Calu3 (cell line): Measurements from ENCODE around the gene DPP6. TPM values are rescaled to one million over a fixed set of nuclear protein-coding genes. Genes with fewer than 3 reads are reported as not detected.
"Not testable (repeated sequence)": the region's sequence is repeated elsewhere in the genome, so short reads cannot be mapped to it uniquely, and the experiment has no call there.

Experiments used
- BruUV-seq: library from RNA; stranded (reverse); fragments of 400-500 nt; replicated peaks from 2 replicates; lab custom pipeline; 2021; lab: Mats Ljungman, UMichigan
- CTCF ChIA-PET: fragments of 300-600 bp; sonication (Branson Sonifier 250); formaldehyde crosslinking; loops from one replicate; lab custom pipeline; 2022; ENCODE audit warnings: antibody characterized with exemption; lab: Charles Lee
- DNase-seq: peaks from one replicate; pipeline ENCODE4 v3.0.0; 2022
- H3K27ac Mint-ChIP-seq: one replicate; pipeline ENCODE4 v1.8.0; 2022; ENCODE audit warnings: mixed read lengths; ENCODE audit not compliant: unreplicated experiment
- H3K27me3 Mint-ChIP-seq: one replicate; pipeline ENCODE4 v1.8.0; 2022; ENCODE audit warnings: mixed read lengths; ENCODE audit not compliant: unreplicated experiment
- H3K36me3 Mint-ChIP-seq: one replicate; pipeline ENCODE4 v1.8.0; 2022; ENCODE audit warnings: mild to moderate bottlenecking, moderate library complexity, mixed read lengths; ENCODE audit not compliant: insufficient read depth, unreplicated experiment
- H3K4me1 Mint-ChIP-seq: one replicate; pipeline ENCODE4 v1.8.0; 2022; ENCODE audit warnings: mild to moderate bottlenecking, low read depth, mixed read lengths; ENCODE audit not compliant: unreplicated experiment
- H3K4me3 Mint-ChIP-seq: one replicate; pipeline ENCODE4 v1.8.0; 2022; ENCODE audit warnings: mild to moderate bottlenecking, low read depth, moderate library complexity, mixed read lengths; ENCODE audit not compliant: unreplicated experiment
- H3K9me3 Mint-ChIP-seq: one replicate; pipeline ENCODE4 v1.8.0; 2022; ENCODE audit warnings: low read depth, mixed read lengths; ENCODE audit not compliant: unreplicated experiment
- intact Hi-C: fragments of 100-400 bp; cut with micrococcal nuclease; formaldehyde crosslinking; loops from one replicate; pipeline ENCODE4 v1.10.0; 2022; ENCODE audit not compliant: unreplicated experiment
- total RNA-seq: library from RNA; stranded (reverse); gene quantifications from 2 replicates; pipeline ENCODE4 v1.2.3, GENCODE V29; 2022
- TF ChIP-seq, protein P1 (sequence below): fragments of 200-600 bp; IDR thresholded peaks from one replicate; pipeline ENCODE4 v1.8.0; 2022; ENCODE audit warnings: antibody characterized with exemption; ENCODE audit not compliant: unreplicated experiment

The DPP6 gene
- total RNA-seq, 1 experiment from 2014 or later = not detected

DNA sequence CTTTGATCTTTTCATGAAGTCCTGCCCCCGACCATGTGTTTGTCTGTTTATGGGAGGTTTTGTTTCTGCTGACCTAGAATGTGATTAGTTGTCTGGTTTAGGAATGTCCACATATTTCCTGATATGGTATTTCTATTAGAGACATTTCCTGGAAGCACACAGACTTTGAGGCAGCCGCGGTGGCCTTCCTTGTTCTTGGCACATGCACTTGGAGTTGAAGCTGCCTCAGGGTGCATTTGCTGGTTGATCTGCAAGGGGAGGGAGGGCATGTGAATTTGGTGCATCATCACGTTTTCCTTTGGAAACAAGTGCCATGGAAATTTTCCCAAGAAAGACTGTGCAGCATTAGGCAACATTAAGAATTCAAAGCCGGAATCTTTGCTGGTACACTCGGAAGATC is 622.0 kb downstream of the DPP6 start:
- no peak overlapping the region for H3K4me3 Mint-ChIP-seq
- peaks cover 20% of the 10 kb centered on the region for H3K9me3 Mint-ChIP-seq
- H3K4me1 Mint-ChIP-seq = no peaks in the 10 kb centered on the region
- no peak overlapping the region for H3K27ac Mint-ChIP-seq
- TF ChIP-seq, protein P1, sequence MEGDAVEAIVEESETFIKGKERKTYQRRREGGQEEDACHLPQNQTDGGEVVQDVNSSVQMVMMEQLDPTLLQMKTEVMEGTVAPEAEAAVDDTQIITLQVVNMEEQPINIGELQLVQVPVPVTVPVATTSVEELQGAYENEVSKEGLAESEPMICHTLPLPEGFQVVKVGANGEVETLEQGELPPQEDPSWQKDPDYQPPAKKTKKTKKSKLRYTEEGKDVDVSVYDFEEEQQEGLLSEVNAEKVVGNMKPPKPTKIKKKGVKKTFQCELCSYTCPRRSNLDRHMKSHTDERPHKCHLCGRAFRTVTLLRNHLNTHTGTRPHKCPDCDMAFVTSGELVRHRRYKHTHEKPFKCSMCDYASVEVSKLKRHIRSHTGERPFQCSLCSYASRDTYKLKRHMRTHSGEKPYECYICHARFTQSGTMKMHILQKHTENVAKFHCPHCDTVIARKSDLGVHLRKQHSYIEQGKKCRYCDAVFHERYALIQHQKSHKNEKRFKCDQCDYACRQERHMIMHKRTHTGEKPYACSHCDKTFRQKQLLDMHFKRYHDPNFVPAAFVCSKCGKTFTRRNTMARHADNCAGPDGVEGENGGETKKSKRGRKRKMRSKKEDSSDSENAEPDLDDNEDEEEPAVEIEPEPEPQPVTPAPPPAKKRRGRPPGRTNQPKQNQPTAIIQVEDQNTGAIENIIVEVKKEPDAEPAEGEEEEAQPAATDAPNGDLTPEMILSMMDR = no peak
- BruUV-seq = no TSS peak
- no peaks in the 10 kb centered on the region for H3K36me3 Mint-ChIP-seq
- intact Hi-C loops = no loop called here
- DNase-seq = no peak
- CTCF ChIA-PET = no interaction called here
- H3K27me3 Mint-ChIP-seq = no peaks in the 10 kb centered on the region

DNA sequence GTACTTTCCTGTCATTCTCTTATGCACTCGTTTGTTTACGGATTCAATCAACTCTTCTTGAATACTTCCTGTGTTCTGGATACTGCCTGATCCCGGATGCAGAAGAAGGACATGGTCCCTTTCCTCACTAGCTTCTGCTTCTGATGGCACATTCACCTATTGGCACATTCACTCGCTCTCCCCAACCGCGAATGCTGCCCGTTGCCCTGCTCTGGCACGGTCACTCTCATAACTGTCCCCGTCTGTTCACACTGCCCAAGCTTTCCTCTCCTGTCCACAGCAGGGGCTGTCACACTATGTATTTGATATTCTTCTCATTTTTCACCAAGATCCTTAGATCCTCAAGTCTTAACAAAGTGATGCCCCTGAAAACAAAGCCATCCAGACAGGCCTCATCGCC is 623.4 kb downstream of the DPP6 start:
- H3K4me1 Mint-ChIP-seq = no peaks in the 10 kb centered on the region
- CTCF ChIA-PET = no interaction called here
- TF ChIP-seq, protein P1 = no peak
- no TSS peak for BruUV-seq
- H3K27me3 Mint-ChIP-seq = no peaks in the 10 kb centered on the region
- no peak for DNase-seq
- no peak overlapping the region for H3K27ac Mint-ChIP-seq
- intact Hi-C loops = no loop called here
- H3K4me3 Mint-ChIP-seq = no peak overlapping the region
- no peaks in the 10 kb centered on the region for H3K36me3 Mint-ChIP-seq
- H3K9me3 Mint-ChIP-seq = peaks cover 25% of the 10 kb centered on the region

DNA sequence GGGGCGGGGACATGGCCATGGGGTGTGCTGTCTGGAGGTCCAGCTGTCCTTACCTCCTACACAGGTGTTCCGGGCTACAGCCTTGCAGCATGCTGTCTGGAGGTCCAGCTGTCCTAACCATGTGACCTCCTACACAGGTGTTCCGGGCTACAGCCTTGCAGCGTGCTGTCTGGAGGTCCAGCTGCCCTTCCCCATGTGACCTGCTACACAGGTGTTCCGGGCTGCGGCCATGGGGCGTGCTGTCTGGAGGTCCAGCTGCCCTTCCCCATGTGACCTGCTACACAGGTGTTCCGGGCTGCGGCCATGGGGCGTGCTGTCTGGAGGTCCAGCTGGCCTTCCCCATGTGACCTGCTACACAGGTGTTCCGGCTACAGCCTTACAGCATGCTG is 623.8 kb downstream of the DPP6 start:
- H3K4me1 Mint-ChIP-seq, H3K4me3 Mint-ChIP-seq, CTCF ChIA-PET, H3K36me3 Mint-ChIP-seq, DNase-seq, H3K27ac Mint-ChIP-seq, BruUV-seq, H3K27me3 Mint-ChIP-seq, intact Hi-C loops: not testable (repeated sequence)
- H3K9me3 Mint-ChIP-seq = peaks cover 25% of the 10 kb centered on the region

DNA sequence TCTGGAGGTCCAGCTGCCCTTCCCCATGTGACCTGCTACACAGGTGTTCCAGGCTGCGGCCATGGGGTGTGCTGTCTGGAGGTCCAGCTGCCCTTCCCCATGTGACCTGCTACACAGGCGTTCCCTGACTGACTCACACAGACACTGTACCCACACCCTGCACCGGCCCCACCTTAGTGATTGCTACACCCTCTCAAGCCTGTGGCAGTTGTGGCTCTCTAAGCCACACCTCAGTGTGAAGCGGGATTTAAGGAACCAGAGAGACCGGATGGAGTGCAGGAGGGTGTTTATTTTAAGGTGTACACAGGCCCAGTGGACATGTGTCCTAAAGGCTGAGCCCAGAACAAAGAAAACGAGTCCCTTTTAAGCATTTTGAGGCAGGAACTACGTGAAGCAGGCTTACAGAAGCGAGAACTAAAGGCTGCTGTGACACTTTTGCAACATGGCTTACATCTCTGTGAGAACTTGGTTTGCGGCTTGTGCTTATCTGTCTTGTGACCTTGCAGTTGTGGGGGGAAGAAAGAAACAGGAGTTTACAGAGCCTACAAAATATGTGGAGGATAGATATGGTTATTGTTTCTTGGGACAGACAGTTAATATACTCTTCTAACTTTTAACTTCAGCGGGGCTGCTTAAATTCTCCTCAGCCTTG is 624.4 kb downstream of the DPP6 start:
- H3K4me3 Mint-ChIP-seq = no peak overlapping the region
- H3K4me1 Mint-ChIP-seq = no peaks in the 10 kb centered on the region
- BruUV-seq = no TSS peak
- no peak overlapping the region for H3K27ac Mint-ChIP-seq
- H3K9me3 Mint-ChIP-seq = peaks cover 25% of the 10 kb centered on the region
- CTCF ChIA-PET = no interaction called here
- intact Hi-C loops = no loop called here
- no peaks in the 10 kb centered on the region for H3K27me3 Mint-ChIP-seq
- no peak for DNase-seq
- TF ChIP-seq, protein P1 = no peak
- no peaks in the 10 kb centered on the region for H3K36me3 Mint-ChIP-seq

DNA sequence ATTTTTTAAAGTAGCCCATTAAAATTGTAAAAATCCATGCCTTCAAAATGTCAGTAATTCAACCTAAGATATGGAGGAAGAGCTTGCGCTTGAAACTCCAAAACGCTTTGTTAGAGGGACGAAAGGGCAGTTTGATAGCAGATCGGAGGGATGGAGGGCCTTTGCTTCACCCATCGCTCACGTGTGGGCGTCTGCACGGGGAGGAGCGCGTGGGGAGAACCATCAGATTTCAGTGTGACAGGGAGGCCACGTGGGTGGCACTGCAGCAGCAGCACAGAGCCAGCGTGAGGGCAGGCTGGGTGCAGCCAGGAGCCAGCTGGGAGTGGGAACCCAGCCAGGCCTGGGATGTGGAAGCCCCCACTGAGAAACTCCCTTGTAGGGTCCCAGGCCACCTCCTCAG is 625.3 kb downstream of the DPP6 start:
- no TSS peak for BruUV-seq

DNA sequence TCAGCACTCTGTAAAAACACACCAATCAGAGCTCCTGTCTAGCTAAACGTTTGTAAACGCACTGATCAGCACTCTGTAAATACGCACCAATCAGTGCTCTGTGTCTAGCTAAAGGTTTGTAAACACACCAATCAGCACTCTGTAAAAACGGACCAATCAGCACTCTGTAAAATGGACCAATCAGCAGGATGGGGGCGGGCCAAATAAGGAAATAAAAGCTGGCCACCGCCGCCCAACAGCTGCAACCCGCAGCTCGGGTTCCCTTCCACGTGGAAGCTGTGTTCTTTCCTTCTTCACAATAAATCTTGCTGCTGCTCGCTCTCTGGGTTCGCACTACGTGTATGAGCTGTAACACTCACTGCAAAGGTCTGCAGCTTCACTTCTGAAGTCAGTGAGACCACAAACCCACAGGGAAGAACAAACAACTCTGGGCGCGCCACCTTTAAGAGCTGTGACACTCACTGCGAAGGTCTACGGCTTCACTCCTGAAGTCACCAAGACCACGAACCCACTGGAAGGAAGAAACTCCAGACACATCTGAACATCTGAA is 625.9 kb downstream of the DPP6 start:
- H3K36me3 Mint-ChIP-seq, intact Hi-C loops, H3K27ac Mint-ChIP-seq, H3K27me3 Mint-ChIP-seq, DNase-seq, CTCF ChIA-PET, H3K4me3 Mint-ChIP-seq, H3K4me1 Mint-ChIP-seq, BruUV-seq: not testable (repeated sequence)
- H3K9me3 Mint-ChIP-seq = peaks cover 27% of the 10 kb centered on the region

More for the DNA sequence above, 625.3 kb downstream of the DPP6 start:
- Mint-ChIP-seq H3K36me3 (no peaks in the 10 kb centered on the region), H3K27me3 (no peaks in the 10 kb centered on the region), H3K27ac (no peak overlapping the region), H3K9me3 (peaks cover 27% of the 10 kb centered on the region), H3K4me1 (no peaks in the 10 kb centered on the region), H3K4me3 (no peak overlapping the region)
- intact Hi-C loops = no loop called here
- CTCF ChIA-PET = no interaction called here
- TF ChIP-seq, protein P1 = no peak
- DNase-seq = no peak
